GM19467 (cell line): ENCODE measurements around the gene CLDN19.
"Not testable (repeated sequence)": the region's sequence is repeated elsewhere in the genome, so short reads cannot be mapped to it uniquely, and the experiment has no call there.

Experiments used
- ATAC-seq: cut with Tn5 transposase; IDR thresholded peaks from one replicate; pipeline ENCODE4 v1.9.1; 2021; ENCODE audit warnings: mild to moderate bottlenecking, moderate library complexity; ENCODE audit not compliant: unreplicated experiment

Gene CLDN19

DNA sequence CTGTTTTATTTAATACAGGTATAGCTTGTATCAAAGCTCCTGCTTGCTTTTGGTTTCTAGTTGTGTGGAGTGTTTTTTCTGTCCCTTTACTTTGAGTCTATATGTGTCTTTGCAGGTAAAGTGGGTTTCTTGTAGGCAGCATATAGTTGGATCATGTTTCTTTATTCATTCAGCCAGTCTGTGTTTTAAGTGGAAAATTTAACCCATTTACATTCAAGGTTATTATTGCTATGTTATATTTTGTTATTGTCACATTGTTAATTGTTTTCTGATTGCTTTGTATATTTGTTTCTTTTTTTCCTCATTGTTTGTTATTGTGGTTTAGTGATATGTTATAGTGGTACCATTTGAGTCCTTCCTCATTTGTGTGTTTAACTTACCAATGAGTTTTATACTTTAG lies 26.7 kb downstream of the CLDN19 start:
- ATAC-seq, result no peak

- not testable (repeated sequence) for ATAC-seq
These were observed 27.2 kb downstream of the CLDN19 start for GRCh38 chr1:42712808-42713207.

DNA sequence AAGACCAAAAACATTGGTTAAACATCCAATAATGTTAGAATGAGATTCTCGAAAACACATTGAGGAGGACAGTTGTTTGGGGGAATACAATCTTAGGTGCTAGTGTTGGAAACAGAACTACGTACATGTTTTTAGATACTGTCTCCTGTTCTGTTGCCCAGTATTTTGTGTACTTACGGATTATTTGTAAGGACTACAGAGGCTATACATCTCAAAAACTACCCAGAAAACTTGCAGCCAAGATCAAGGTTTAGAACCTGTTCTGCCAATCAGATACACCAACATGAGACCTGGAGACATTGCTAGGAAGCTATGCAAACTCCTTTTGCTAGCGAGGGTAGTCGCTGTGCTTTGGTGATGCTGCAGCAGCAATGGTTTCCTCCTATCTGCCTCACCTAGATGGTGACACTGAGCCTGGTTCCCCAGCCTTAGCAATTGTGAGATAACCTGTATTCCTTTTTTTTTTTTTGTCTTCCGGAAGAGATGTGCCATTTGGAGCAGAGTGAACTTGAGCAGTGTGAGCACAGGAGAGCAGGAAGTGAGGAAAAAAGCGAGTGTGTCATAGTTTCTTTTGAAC lies 36.1 kb downstream of the CLDN19 start:
- ATAC-seq, result no peak

DNA sequence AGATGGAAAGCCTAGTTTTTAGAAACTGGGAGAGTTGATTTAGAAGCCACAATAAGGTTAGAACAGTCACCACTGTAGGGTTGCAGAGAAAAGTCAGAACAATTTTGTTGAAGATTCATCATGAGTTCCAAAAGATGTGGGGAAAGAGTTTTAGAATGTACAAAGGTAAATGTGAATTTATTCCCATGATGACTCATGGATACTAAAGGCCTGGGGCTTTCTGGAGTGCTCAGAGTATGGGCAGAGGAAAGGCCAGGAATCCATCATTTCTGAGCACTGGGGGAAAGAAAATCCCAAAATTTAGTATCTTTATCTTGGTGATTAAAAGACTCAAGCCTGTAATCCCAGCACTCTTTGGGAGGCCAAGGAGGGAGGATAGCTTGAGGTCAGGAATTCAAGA lies 40.0 kb downstream of the CLDN19 start:
- ATAC-seq, result no peak

DNA sequence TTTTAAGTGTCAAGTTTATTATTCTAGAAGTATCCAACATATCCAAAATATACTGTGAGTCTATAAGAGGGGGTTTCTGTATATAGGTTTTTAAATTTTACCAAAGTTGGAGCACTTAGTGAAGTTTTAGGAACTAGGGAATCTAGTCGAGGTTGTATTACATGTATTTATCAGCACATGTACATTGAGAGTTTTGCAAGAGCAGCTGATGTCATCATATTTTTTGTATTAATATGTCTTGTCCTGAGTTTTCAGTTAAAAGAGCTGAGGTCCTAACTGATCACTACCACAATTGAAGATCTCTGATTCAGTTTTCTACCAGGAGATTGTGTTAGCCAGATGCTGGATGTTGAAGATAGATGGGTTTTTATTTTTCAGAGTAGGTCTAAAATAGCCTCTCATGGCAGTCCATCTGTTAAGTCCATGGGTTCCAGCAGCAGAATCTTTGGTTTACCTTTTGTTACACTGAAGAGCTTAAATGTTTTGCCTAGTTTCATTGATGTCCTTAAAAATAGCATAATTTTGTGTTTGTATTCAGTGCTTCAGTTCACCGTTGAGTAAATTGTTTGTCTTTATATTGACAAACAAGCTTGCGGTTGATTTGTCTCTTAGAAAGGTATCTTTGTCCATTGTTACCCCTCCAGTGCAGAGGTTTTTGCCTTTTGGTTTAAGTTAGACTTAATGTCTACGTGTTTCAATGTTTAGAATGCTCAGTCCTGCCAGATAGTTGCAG lies 41.8 kb downstream of the CLDN19 start:
- ATAC-seq, result no peak

DNA sequence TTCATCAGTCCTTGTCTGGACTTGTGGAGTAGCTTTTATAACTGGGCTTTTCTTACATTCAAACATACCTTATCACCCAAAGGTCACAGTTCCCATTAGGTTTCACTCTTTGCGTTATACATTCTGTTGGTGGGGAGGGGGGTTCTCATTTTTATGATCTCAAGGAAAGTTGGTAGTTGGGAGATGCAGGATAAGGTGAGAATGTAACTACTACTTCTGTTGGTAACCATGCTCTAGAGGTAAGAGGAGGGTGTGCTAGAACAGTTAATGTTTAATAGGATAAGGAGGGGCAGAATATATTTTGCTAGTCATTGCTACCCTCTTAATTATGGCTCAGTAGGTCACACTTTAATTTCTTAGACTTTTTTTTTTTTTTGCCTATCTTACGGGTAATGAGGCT lies 47.1 kb downstream of the CLDN19 start:
- no peak for ATAC-seq

GRCh38 chr1:42692461-42692860 lies 47.6 kb downstream of the CLDN19 start:
- no peak for ATAC-seq

DNA sequence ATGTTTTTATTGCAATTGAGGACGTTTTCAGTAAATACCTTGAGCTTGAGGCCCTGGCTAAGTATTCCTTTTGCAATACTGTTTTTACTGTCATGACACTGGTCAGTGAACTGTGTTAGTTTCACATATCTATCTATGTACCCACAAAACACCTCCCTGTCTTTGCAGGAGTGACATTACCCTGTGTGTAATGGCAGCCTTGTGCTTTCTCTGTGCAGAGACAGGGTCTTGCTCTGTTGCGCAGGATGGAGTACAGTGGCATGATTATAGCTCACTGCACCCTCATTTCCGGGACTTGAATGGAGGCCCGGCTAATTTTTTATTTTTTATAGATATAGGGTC lies 48.9 kb downstream of the CLDN19 start:
- ATAC-seq, result no peak

GRCh38 chr1:42690477-42691156 lies 49.4 kb downstream of the CLDN19 start:
- no peak for ATAC-seq

GRCh38 chr1:42689912-42690311 lies 50.1 kb downstream of the CLDN19 start:
- ATAC-seq, result no peak

DNA sequence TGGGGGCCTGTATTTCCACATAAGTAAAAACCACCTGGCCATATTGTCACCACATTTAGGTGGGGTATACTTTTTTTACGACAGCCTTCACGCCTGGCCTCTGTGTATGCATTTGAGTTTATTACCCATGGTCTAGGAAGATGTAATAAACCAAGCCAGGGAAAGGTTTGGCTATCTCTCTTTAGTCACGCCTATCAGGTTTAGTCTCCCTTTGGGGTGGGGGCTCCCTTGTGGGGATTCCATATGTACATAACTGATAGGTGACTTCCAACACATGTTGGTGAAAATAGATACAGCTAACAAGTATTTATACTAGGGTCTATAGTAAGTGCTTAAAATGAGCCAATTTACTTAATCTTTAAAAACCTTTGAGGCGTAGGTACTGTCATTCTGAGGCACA lies 53.6 kb downstream of the CLDN19 start:
- no peak for ATAC-seq

DNA sequence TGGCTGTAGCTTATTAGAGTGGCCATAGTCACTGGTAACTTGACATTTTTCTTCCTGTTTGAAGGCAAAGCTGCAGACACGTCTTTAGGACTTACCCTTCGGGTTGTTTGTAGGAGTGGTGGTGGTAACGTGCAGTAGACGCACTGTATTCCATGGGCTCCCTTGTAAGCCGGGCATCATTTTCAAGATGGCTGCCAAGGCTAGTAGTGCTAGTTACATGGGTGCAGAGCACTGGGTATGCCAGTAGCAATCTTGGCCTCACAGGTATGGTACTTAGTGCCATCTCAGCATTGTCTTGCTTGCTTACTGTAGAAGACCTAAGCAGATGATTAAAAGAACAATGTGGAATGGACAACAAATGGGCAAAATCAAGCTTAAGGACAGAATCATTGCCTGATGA lies 55.9 kb downstream of the CLDN19 start:
- no peak for ATAC-seq
